Keratinocyte (primary cell): ENCODE measurements around the gene MGMT. TPM values are rescaled to one million over a fixed set of nuclear protein-coding genes. Genes with fewer than 3 reads are reported as not detected.

Experiments
- DNase-seq: peaks from one replicate; pipeline ENCODE4 v3.0.0-alpha.2; 2011; ENCODE audit warnings: low read depth, missing footprints, low spot score
- FAIRE-seq: peaks from 2 replicates; lab custom pipeline; 2011; peaks lifted over from hg19 to GRCh38; lab: Jason Lieb, UNC
- H2AFZ ChIP-seq: 2 replicates; pipeline ENCODE4 v1.6.0; 2012; ENCODE audit warnings: low read length, control low read depth, inconsistent platforms; ENCODE audit not compliant: control insufficient read depth
- H3K27ac ChIP-seq: 2 replicates; pipeline ENCODE4 v1.5.1; 2011; ENCODE audit warnings: low read length; ENCODE audit not compliant: control insufficient read depth, insufficient read depth
- H3K27me3 ChIP-seq: 3 replicates; pipeline ENCODE4 v1.6.0; 2011; ENCODE audit warnings: low read length; ENCODE audit not compliant: control insufficient read depth, insufficient read depth; ENCODE audit errors: extremely low read depth
- H3K36me3 ChIP-seq, 2 experiments: 2 replicates in 1 of 2; 3 replicates in 1 of 2; pipeline ENCODE4 v1.5.1; 2011; ENCODE audit warnings: low read length in 2 of 2, mild to moderate bottlenecking in 1 of 2; ENCODE audit not compliant: control insufficient read depth in 2 of 2, insufficient read depth in 2 of 2; ENCODE audit errors: extremely low read depth in 1 of 2
- H3K4me1 ChIP-seq: 3 replicates; pipeline ENCODE4 v1.5.1; 2011; ENCODE audit warnings: low read length; ENCODE audit not compliant: control insufficient read depth, insufficient read depth; ENCODE audit errors: extremely low read depth
- H3K4me2 ChIP-seq: 3 replicates; pipeline ENCODE4 v1.6.0; 2011; ENCODE audit warnings: low read depth, low read length; ENCODE audit not compliant: control insufficient read depth, insufficient read depth; ENCODE audit errors: extremely low read depth
- H3K4me3 ChIP-seq, 3 experiments: fragments of 200-600 bp in 1 of 3; sonication (generic) in 1 of 3; 2 replicates in 2 of 3; 3 replicates in 1 of 3; pipeline ENCODE4 v1.5.1; 2011 to 2016; ENCODE audit warnings: low read length in 3 of 3, mild to moderate bottlenecking in 3 of 3, control low read depth in 2 of 3, inconsistent platforms in 1 of 3, low read depth in 1 of 3, mixed read lengths in 1 of 3, mixed run types in 1 of 3, moderate library complexity in 1 of 3; ENCODE audit not compliant: control insufficient read depth in 2 of 3, insufficient read depth in 2 of 3; ENCODE audit errors: extremely low read depth in 1 of 3
- H3K79me2 ChIP-seq: 2 replicates; pipeline ENCODE4 v1.6.0; 2012; ENCODE audit warnings: low read length; ENCODE audit not compliant: control insufficient read depth, insufficient read depth
- H3K9ac ChIP-seq: 3 replicates; pipeline ENCODE4 v1.6.0; 2011; ENCODE audit warnings: low read length; ENCODE audit not compliant: control insufficient read depth, insufficient read depth; ENCODE audit errors: extremely low read depth
- H3K9me1 ChIP-seq: 3 replicates; pipeline ENCODE4 v1.6.0; 2011; ENCODE audit warnings: low read length; ENCODE audit not compliant: control insufficient read depth, insufficient read depth; ENCODE audit errors: extremely low read depth
- H3K9me3 ChIP-seq: 2 replicates; pipeline ENCODE4 v1.5.1; 2012; ENCODE audit warnings: low read depth, low read length; ENCODE audit not compliant: control insufficient read depth
- H4K20me1 ChIP-seq: 3 replicates; pipeline ENCODE4 v1.6.0; 2011; ENCODE audit warnings: low read length; ENCODE audit not compliant: control insufficient read depth, insufficient read depth; ENCODE audit errors: extremely low read depth
- CTCF ChIP-seq, 3 experiments: IDR thresholded peaks in 1 of 3; conservative IDR thresholded peaks in 1 of 3; optimal IDR thresholded peaks in 1 of 3; 2 replicates in 2 of 3; 3 replicates in 1 of 3; pipeline versions ENCODE3 to v1.5.1; 2011; ENCODE audit warnings: low read length in 3 of 3, mild to moderate bottlenecking in 3 of 3, moderate library complexity in 2 of 3, control low read depth in 1 of 3, inconsistent platforms in 1 of 3; ENCODE audit not compliant: insufficient read depth in 2 of 3; ENCODE audit errors: extremely low read depth in 1 of 3
- EZH2 ChIP-seq: IDR thresholded peaks from one replicate; pipeline ENCODE4 v1.6.1; 2012; ENCODE audit warnings: inconsistent platforms, mild to moderate bottlenecking, low read length, moderate library complexity
- dilution Hi-C: fragments of 300-500 bp; cut with MboI; formaldehyde crosslinking; loops from one replicate; pipeline ENCODE4 v1.7.0; 2020; ENCODE audit warnings: low sequenced_read_pairs; ENCODE audit not compliant: extremely low pct_ligation_motif_present
- polyA plus RNA-seq, 5 experiments: library from polyadenylated mRNA; depleted of rRNA in 3 of 5; stranded (reverse) in 3 of 5; stranded (forward) in 1 of 5; unstranded in 1 of 5; fragments of >200 nt; gene quantifications; 1 replicate in 1 of 5; 2 replicates in 3 of 5; 3 replicates in 1 of 5; pipeline versions ENCODE4 v1.2.1 to v1.2.3, GENCODE V29; 2011 to 2012; ENCODE audit warnings: missing spikeins in 2 of 5, low read depth in 1 of 5, low replicate concordance in 1 of 5

MGMT gene
- polyA plus RNA-seq, 1 donor (not counting 4 experiments of a cell fraction or from before 2014, with no cell fraction given), result 15.2 TPM

DNA sequence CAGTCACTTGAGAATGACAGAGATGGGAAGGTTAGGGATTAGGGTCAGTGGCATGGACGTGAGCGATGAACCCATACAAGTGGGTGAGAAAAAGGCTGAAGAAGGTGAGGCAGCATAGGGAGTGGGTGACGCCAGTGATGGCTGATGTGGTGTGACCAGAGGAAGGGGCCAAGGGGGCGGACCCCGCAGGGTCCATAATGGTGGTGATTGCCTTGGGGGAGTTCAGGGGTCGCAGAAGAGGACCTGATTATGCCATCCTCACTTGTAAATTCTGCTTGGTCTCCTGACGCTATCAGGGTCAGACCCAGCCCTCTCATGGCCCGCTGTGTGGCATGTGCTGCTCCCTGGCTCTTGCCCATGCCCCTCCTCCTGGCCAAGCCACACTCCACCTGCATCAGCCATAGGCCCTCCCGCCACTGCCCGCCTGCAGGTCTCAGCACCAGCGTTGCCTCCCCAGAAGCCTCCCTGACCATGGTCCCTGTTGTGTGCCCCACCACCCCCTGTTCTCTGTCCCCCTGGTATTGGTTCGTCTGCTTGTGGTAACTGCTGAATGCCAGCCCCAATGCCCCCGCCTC lies 261.3 kb downstream of the MGMT start:
- FAIRE-seq, result no peak
- Histone ChIP-seq H4K20me1 (no peaks in the 10 kb centered on the region), H3K27ac (no peak overlapping the region), H3K9ac (no peak overlapping the region), H3K4me1 (no peaks in the 10 kb centered on the region), H3K9me3 (peaks cover 4% of the 10 kb centered on the region), H2AFZ (no peak overlapping the region), H3K79me2 (no peaks in the 10 kb centered on the region), H3K36me3 (peaks cover 0 to 2% of the 10 kb centered on the region in 2 experiments), H3K9me1 (no peaks in the 10 kb centered on the region), H3K27me3 (no peaks in the 10 kb centered on the region), H3K4me3 (no peak overlapping the region), H3K4me2 (no peak overlapping the region)
- dilution Hi-C loops, result no loop called here
- DNase-seq, result no peak
- no peak for TF ChIP-seq EZH2
- TF ChIP-seq CTCF (optimal IDR thresholded peaks at IDR 0.05 in 1 of 3, IDR thresholded peaks at IDR 0.05 in 1 of 3, conservative IDR thresholded peaks at IDR 0.05 in 1 of 3; ENCODE audit: extremely low read depth in 1 of 3, insufficient read depth in 2 of 3, low read length in 3 of 3), result no peak

DNA sequence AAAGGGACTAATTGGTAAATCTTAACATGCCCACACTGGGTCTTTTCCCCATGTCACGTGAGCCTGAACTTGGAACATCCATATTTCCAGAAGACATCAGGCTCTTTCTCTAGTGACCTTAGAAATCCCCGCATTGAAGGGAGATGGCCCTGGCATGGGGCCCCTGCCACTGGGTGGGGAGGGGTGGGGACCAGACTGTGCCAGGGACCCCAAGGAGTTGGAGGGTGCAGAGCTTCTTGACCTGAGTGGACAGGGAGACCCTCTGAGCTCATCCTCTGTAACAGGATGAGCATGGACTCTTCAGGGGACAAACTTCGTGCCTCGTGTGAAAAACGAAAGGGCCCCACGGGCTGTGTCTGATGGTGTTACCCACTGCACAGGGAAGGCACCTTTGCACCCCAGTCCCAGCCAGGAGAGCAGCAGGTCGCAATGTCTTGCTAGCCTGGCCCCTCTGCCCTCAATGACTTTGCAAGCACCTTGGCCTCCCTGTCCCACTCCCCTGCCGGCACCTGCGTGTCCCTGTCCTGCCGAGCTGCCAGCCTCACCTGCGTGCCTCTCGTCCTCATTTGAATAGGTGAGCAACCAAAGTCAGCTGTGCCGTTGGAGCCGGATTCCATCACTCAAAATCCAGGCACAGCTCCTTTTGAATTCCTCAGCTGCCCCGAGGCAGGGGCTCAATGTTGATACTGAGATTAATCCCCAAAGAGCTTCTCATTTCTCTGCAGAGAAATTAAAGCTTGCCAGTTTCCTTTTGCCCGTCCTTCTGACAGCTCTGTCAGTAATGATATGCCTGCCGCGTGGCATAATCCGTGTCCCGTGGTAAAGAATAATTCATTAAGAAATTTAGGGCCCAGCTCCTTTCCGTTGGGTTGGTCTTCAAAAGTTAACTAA lies 262.1 kb downstream of the MGMT start:
- no peak overlapping the region for H3K27ac ChIP-seq
- FAIRE-seq, result no peak
- no peak overlapping the region for H3K4me3 ChIP-seq
- H4K20me1 ChIP-seq, result no peaks in the 10 kb centered on the region
- DNase-seq, result no peak
- H3K4me2 ChIP-seq, result no peak overlapping the region
- no peaks in the 10 kb centered on the region for H3K79me2 ChIP-seq
- dilution Hi-C loops, result no loop called here
- peaks cover 4% of the 10 kb centered on the region for H3K9me3 ChIP-seq
- peaks cover 0 to 2% of the 10 kb centered on the region in 2 experiments for H3K36me3 ChIP-seq
- no peaks in the 10 kb centered on the region for H3K4me1 ChIP-seq
- H3K27me3 ChIP-seq, result no peaks in the 10 kb centered on the region
- TF ChIP-seq CTCF (optimal IDR thresholded peaks at IDR 0.05 in 1 of 3, IDR thresholded peaks at IDR 0.05 in 1 of 3, conservative IDR thresholded peaks at IDR 0.05 in 1 of 3; ENCODE audit: extremely low read depth in 1 of 3, insufficient read depth in 2 of 3, low read length in 3 of 3), result no peak
- no peak for TF ChIP-seq EZH2
- no peak overlapping the region for H3K9ac ChIP-seq
- H3K9me1 ChIP-seq, result no peaks in the 10 kb centered on the region
- H2AFZ ChIP-seq, result no peak overlapping the region
